CD4-positive, alpha-beta T cell treated with Interferon alpha-2 for 1 hour (primary cell): Measurements from ENCODE around the gene MTARC1.

Source experiments
- DNase-seq, 2 donors: peaks; one replicate each; pipeline ENCODE4 v3.0.0-alpha.2; 2020 to 2022

The MTARC1 gene

GRCh38 chr1:220786337-220787068, at the start of gene MTARC1:
Gene MTARC1 (plus strand): TSS chr1:220786913. CDS start chr1:220786945, 32 bp downstream.
- no peak for DNase-seq

DNA sequence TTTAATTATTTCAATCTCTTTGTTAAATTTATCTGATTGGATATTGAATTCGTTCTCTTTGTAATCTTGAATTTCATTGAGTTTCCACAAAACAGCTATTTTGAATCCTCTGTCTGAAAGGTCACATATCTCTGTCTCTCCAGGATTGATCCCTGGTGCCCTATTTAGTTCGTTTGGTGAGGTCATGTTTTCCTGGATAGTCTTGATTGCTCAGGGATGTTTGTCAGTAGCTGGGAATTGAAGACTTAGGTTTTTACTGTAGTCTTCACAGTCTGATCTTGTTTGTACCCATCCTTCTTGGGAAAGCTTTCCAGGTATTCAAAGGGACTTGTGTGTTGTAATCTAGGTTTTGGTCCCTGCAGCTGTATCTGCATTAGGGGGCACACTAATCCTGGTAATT, 45.4 kb upstream of the MTARC1 start:
- no peak for DNase-seq

DNA sequence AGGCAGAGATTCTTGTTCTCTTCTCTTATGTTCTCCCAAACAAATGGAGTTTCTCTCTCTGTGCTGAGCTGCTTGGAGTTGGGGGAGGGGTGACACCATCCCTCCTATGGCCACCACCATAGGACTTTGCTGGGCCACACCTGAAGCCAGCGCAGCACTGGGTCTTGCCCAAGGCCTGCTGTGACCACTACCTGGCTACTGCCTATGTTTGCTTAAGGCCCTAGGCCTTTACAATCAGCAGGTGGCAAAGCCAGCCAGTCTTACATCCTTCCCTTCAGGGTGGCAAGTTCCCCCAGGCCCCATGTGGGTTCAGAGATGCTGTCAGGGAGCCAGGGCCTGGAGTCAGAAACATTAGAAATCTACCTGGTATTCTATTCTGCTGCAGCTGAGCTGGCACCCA, 44.9 kb upstream of the MTARC1 start:
- DNase-seq: no peak

GRCh38 chr1:220742520-220742919, 44.2 kb upstream of the MTARC1 start:
- DNase-seq: no peak

DNA sequence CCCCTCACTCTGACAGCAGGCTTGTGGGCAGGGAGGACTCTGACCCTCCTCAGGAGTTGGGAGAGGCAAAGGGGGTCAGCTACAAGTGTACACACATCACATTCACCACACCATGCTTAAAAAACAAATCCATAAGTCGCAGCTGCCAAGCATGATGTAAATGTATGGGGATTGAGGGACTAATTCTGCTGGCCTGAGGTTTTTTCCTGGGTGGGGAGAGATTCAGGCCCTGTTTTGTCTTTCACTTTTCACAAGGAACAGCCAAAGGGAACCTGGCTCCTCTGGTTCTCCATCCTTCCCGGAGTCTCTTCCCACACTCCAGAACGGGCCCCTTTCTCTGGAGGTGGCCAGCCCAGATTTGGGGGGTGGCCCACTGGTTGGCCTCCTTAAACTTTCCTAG, 39.9 kb upstream of the MTARC1 start:
- DNase-seq: no peak

GRCh38 chr1:220747437-220748088, 39.1 kb upstream of the MTARC1 start:
- no peak for DNase-seq

DNA sequence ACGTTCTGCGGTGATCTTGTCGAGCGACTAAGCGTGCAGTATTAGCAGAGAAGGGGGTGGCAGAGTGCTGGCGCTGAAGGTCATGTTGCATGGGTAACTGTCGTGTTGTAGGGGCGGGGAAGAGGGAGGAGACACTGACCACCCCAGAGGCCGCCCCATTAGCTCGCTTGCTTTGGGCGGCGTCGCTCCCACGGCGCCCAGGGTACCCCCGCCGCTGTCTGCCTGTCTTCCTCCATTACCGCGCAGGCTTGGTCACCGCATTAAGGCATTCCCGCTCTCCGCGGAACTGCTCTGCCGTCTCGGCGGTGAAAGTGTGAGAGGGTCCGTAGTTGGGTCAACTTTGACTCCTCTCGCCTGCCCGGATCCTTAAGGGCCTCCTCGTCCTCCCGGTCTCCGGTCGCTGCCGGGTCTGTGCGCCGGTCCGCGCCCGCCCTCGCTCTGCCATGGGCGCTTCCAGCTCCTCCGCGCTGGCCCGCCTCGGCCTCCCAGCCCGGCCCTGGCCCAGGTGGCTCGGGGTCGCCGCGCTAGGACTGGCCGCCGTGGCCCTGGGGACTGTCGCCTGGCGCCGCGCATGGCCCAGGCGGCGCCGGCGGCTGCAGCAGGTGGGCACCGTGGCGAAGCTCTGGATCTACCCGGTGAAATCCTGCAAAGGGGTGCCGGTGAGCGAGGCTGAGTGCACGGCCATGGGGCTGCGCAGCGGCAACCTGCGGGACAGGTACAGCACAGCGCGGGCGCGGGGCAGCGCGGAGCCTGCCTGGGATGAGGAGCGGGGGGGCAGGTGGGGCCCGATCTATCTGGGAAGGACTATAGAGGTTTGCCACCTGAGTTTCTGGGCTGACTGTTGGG, 38.4 kb upstream of the MTARC1 start, which contains the start of gene MTARC2:
Gene MTARC2 (plus strand): TSS at position 234 of the 846 bp plus-strand sequence. CDS start 210 bp downstream, at position 444.
- peak in 1 of 2 donors; percentile 17 for DNase-seq

GRCh38 chr1:220748936-220749335, 37.8 kb upstream of the MTARC1 start:
- no peak for DNase-seq

- no peak for DNase-seq
These were observed 36.6 kb upstream of the MTARC1 start for GRCh38 chr1:220750131-220750515.

- DNase-seq: no peak
These were observed 35.6 kb upstream of the MTARC1 start for GRCh38 chr1:220751111-220751510.

GRCh38 chr1:220754212-220754917, 32.3 kb upstream of the MTARC1 start:
- DNase-seq: no peak

- no peak for DNase-seq
These were observed 31.8 kb upstream of the MTARC1 start for GRCh38 chr1:220754918-220755295.

- no peak for DNase-seq
These were observed 31.4 kb upstream of the MTARC1 start for GRCh38 chr1:220755309-220755708.

- DNase-seq: no peak
These were observed 29.3 kb upstream of the MTARC1 start for GRCh38 chr1:220757441-220757840.

- no peak for DNase-seq
These were observed 27.6 kb upstream of the MTARC1 start for GRCh38 chr1:220759147-220759546.

GRCh38 chr1:220761688-220762427, 24.9 kb upstream of the MTARC1 start:
- no peak for DNase-seq

GRCh38 chr1:220764757-220765156, 22.0 kb upstream of the MTARC1 start:
- DNase-seq: no peak

- no peak for DNase-seq
These were observed 19.2 kb upstream of the MTARC1 start for GRCh38 chr1:220767312-220768125.

DNA sequence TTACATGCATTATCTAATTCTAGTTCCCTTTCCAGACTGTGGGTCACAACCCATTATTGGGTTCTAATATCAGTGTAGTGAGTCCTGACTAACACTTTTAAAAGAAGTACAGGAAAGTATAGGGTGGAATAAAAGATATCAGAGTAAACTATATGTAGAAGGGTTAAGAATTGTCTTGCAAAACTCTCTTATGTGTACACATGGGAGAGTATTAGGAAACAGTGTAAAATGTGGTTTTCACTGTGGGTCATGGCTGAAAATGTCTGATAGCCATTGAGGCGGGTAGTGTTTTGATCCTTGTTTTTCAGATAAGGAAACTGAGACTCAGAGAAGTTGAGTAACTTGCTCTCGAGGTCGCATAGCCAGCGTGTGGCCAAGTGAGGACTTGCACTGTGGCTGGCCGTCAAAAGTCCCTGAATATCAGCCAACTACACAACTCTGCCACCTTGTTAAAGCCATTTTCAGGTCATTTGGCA, 18.5 kb upstream of the MTARC1 start:
- DNase-seq: no peak

DNA sequence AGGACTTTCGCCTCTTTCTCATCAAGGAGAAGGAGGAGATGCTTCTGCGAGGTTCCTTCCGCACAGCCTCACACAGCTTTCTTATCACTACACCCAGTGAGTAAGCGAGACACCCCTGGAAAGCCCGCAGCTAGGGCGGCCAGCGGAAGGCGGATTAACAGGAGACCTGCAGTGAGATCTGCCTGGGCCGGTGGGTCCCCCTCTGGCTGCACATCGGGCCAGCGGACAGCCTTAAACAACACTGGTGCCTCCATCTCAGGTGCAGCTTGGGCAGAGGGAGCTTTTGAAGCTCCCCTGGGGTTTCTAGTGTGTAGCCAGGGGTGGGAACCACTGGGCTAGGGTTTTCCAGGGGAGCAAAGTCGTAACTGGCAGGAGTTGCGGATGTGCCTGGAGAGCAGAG, 17.5 kb upstream of the MTARC1 start:
- DNase-seq: no peak

GRCh38 chr1:220770245-220770913, 16.3 kb upstream of the MTARC1 start:
- no peak for DNase-seq
